ENCODE data around the gene ABCA13.

GRCh38 chr7:48610705-48611104 is 439.4 kb downstream of the ABCA13 start:
- TF ChIP-seq POLR2A (IDR thresholded peaks at IDR 0.05; ENCODE audit: borderline replicate concordance, extremely low read depth, insufficient read depth, insufficient read length) = no peak
- no peak for TF ChIP-seq REST (IDR thresholded peaks at IDR 0.05; ENCODE audit: low read depth)
- no peak for TF ChIP-seq SRF (IDR thresholded peaks at IDR 0.05; ENCODE audit: low read depth)
- TF ChIP-seq CTCF (IDR thresholded peaks at IDR 0.05 in 2 of 3, conservative IDR thresholded peaks at IDR 0.05 in 1 of 3; ENCODE audit: borderline replicate concordance in 1 of 3, insufficient read depth in 1 of 3, low read depth in 2 of 3, low read length in 2 of 3) = no peak
- no peak for TF ChIP-seq EZH2 (IDR thresholded peaks at IDR 0.05)
- TF ChIP-seq FOSL1 (IDR thresholded peaks at IDR 0.05; ENCODE audit: low read depth) = no peak
- TF ChIP-seq SP1 (IDR thresholded peaks at IDR 0.05; ENCODE audit: low read depth) = no peak
- no peak for TF ChIP-seq CBX3 (IDR thresholded peaks at IDR 0.05; ENCODE audit: low read depth)
- TF ChIP-seq CEBPB (IDR thresholded peaks at IDR 0.05; ENCODE audit: low read depth) = no peak
- TF ChIP-seq SIN3A (IDR thresholded peaks at IDR 0.05; ENCODE audit: low read depth) = no peak
- no peak for TF ChIP-seq YY1 (IDR thresholded peaks at IDR 0.05; ENCODE audit: extremely low read depth, insufficient replicate concordance, low read depth, low read length)
- TF ChIP-seq ZNF274 (IDR thresholded peaks at IDR 0.05; ENCODE audit: low read depth, low read length) = no peak
- no peak for TF ChIP-seq ELF1 (IDR thresholded peaks at IDR 0.05; ENCODE audit: borderline replicate concordance, low read depth)
